H9 (cell line): ENCODE measurements around the gene UST. TPM values are rescaled to one million over a fixed set of nuclear protein-coding genes. Genes with fewer than 3 reads are reported as not detected.

Experiments
- DNase-seq: peaks from one replicate; pipeline ENCODE4 v3.0.0-alpha.2; 2017
- H2AFZ ChIP-seq: one replicate; pipeline ENCODE4 v1.6.1; 2013; ENCODE audit warnings: mild to moderate bottlenecking, low read length, control low read depth, moderate library complexity
- H2AK5ac ChIP-seq: 2 replicates; pipeline ENCODE4 v1.6.1; 2013; ENCODE audit warnings: low read length, control low read depth, mixed read lengths; ENCODE audit not compliant: insufficient read length
- H2BK120ac ChIP-seq: one replicate; pipeline ENCODE4 v1.6.1; 2013; ENCODE audit warnings: low read depth, mild to moderate bottlenecking, low read length, control low read depth, inconsistent platforms; ENCODE audit not compliant: poor library complexity, severe bottlenecking
- H2BK12ac ChIP-seq: 2 replicates; pipeline ENCODE4 v1.6.1; 2013; ENCODE audit warnings: low read length, control low read depth, mixed read lengths, low read depth; ENCODE audit not compliant: insufficient read length
- H2BK15ac ChIP-seq: 2 replicates; pipeline ENCODE4 v1.6.1; 2013; ENCODE audit warnings: low read depth, low read length, control low read depth
- H2BK20ac ChIP-seq: one replicate; pipeline ENCODE4 v1.6.1; 2013; ENCODE audit warnings: low read depth, mild to moderate bottlenecking, low read length, control low read depth, inconsistent platforms; ENCODE audit not compliant: poor library complexity, severe bottlenecking
- H2BK5ac ChIP-seq: 2 replicates; pipeline ENCODE4 v1.6.1; 2013; ENCODE audit warnings: low read length, control low read depth, mixed read lengths; ENCODE audit not compliant: insufficient read length
- H3K14ac ChIP-seq: 2 replicates; pipeline ENCODE4 v1.6.1; 2013; ENCODE audit warnings: low read length, control low read depth; ENCODE audit not compliant: insufficient read depth
- H3K18ac ChIP-seq: 2 replicates; pipeline ENCODE4 v1.6.1; 2013; ENCODE audit warnings: low read depth, mild to moderate bottlenecking, mixed read lengths, low read length, control low read depth; ENCODE audit not compliant: insufficient read length
- H3K23ac ChIP-seq: 2 replicates; pipeline ENCODE4 v1.6.1; 2013; ENCODE audit warnings: low read length, control low read depth, mixed read lengths, low read depth; ENCODE audit not compliant: insufficient read length
- H3K23me2 ChIP-seq: 2 replicates; pipeline ENCODE4 v1.6.1; 2013; ENCODE audit warnings: low read depth, mild to moderate bottlenecking, mixed read lengths, low read length, control low read depth; ENCODE audit not compliant: insufficient read length, poor library complexity, severe bottlenecking
- H3K27ac ChIP-seq: 2 replicates; pipeline ENCODE4 v1.5.1; 2013; ENCODE audit warnings: low read length, control low read depth, mixed read lengths, low read depth; ENCODE audit not compliant: insufficient read length
- H3K27me3 ChIP-seq: 2 replicates; pipeline ENCODE4 v1.6.1; 2013; ENCODE audit warnings: low read length, control low read depth, inconsistent platforms; ENCODE audit not compliant: insufficient read depth
- H3K4ac ChIP-seq: 2 replicates; pipeline ENCODE4 v1.6.1; 2013; ENCODE audit warnings: low read depth, mild to moderate bottlenecking, control low read depth, inconsistent platforms, low read length, moderate library complexity
- H3K4me1 ChIP-seq: 2 replicates; pipeline ENCODE4 v1.6.1; 2013; ENCODE audit warnings: low read length, control low read depth, inconsistent platforms; ENCODE audit not compliant: insufficient read depth
- H3K4me2 ChIP-seq: 2 replicates; pipeline ENCODE4 v1.6.1; 2013; ENCODE audit warnings: low read length, control low read depth, mixed read lengths; ENCODE audit not compliant: insufficient read length, insufficient read depth
- H3K56ac ChIP-seq: 2 replicates; pipeline ENCODE4 v1.6.1; 2013; ENCODE audit warnings: low read depth, mild to moderate bottlenecking, mixed read lengths, low read length, control low read depth; ENCODE audit not compliant: insufficient read length
- H3K79me1 ChIP-seq: 2 replicates; pipeline ENCODE4 v1.6.1; 2013; ENCODE audit warnings: low read depth, mild to moderate bottlenecking, moderate library complexity, low read length, control low read depth, inconsistent platforms; ENCODE audit not compliant: insufficient read depth, poor library complexity, severe bottlenecking
- H3K79me2 ChIP-seq: 2 replicates; pipeline ENCODE4 v1.6.1; 2013; ENCODE audit warnings: low read length, control low read depth, inconsistent platforms; ENCODE audit not compliant: insufficient read depth
- H3K9ac ChIP-seq: 2 replicates; pipeline ENCODE4 v1.6.1; 2013; ENCODE audit warnings: low read length, control low read depth, mixed read lengths; ENCODE audit not compliant: insufficient read length; ENCODE audit errors: extremely low read depth
- H3K9me3 ChIP-seq: one replicate; pipeline ENCODE4 v1.6.1; 2013; ENCODE audit warnings: low read depth, low read length, inconsistent platforms; ENCODE audit not compliant: control insufficient read depth
- H3T11ph ChIP-seq: one replicate; pipeline ENCODE4 v1.6.1; 2013; ENCODE audit warnings: mild to moderate bottlenecking, low read length, control low read depth, inconsistent platforms
- H4K20me1 ChIP-seq: one replicate; pipeline ENCODE4 v1.6.1; 2013; ENCODE audit not compliant: control insufficient read depth, insufficient read length, insufficient read depth
- H4K5ac ChIP-seq: 2 replicates; pipeline ENCODE4 v1.6.1; 2013; ENCODE audit warnings: low read depth, mild to moderate bottlenecking, mixed read lengths, low read length, control low read depth; ENCODE audit not compliant: insufficient read length
- H4K8ac ChIP-seq: replicated peaks from 2 replicates; pipeline ENCODE4 v1.6.1; 2013; ENCODE audit warnings: low read length, control low read depth, mixed read lengths, low read depth; ENCODE audit not compliant: insufficient read length
- H4K91ac ChIP-seq: 2 replicates; pipeline ENCODE4 v1.6.1; 2013; ENCODE audit warnings: low read depth, mild to moderate bottlenecking, moderate library complexity, mixed read lengths, low read length, control low read depth; ENCODE audit not compliant: insufficient read length
- H3K27ac Mint-ChIP-seq, 3 experiments: 2 replicates in 2 of 3; 3 replicates in 1 of 3; pipeline ENCODE4 v1.8.0; 2020 to 2021; ENCODE audit warnings: mixed read lengths in 3 of 3, mild to moderate bottlenecking in 1 of 3, moderate library complexity in 1 of 3
- H3K27me3 Mint-ChIP-seq: 2 replicates; pipeline ENCODE4 v1.8.0; 2021; ENCODE audit warnings: low read depth, mild to moderate bottlenecking, moderate library complexity, mixed read lengths
- H3K36me3 Mint-ChIP-seq, 3 experiments: 2 replicates in 2 of 3; 3 replicates in 1 of 3; pipeline ENCODE4 v1.8.0; 2020 to 2021; ENCODE audit warnings: low read depth in 3 of 3, mixed read lengths in 3 of 3; ENCODE audit not compliant: insufficient read depth in 1 of 3
- H3K4me1 Mint-ChIP-seq, 2 experiments: 2 replicates each; pipeline ENCODE4 v1.8.0; 2020; ENCODE audit warnings: mixed read lengths in 2 of 2
- H3K4me3 Mint-ChIP-seq, 2 experiments: 2 replicates in 1 of 2; 3 replicates in 1 of 2; pipeline ENCODE4 v1.8.0; 2020 to 2021; ENCODE audit warnings: mild to moderate bottlenecking in 2 of 2, mixed read lengths in 2 of 2, moderate library complexity in 1 of 2
- H3K9me3 Mint-ChIP-seq, 2 experiments: 2 replicates in 1 of 2; 3 replicates in 1 of 2; pipeline ENCODE4 v1.8.0; 2020; ENCODE audit warnings: mild to moderate bottlenecking in 2 of 2, mixed read lengths in 2 of 2, moderate library complexity in 1 of 2
- CTCF ChIP-seq: fragments of 200-600 bp; sonication (generic); conservative IDR thresholded peaks from 3 replicates; pipeline ENCODE4 v1.8.0; 2021; ENCODE audit warnings: antibody characterized with exemption, mild to moderate bottlenecking
- WGBS: extraction: QIAGEN DNeasy Blood & Tissue Kit; methylation state at CpG from one replicate; pipeline ENCODE4 v1.1.7; 2013; ENCODE audit warnings: missing lambda C conversion rate, low lambda C conversion rate, mixed read lengths; ENCODE audit not compliant: insufficient read length; ENCODE audit errors: extremely low coverage; 5-methylcytosine and 5-hydroxymethylcytosine counted together
- total RNA-seq: library from RNA; stranded (reverse); gene quantifications from 2 replicates; pipeline ENCODE4 v1.2.1, GENCODE V29; 2021

Gene UST
- total RNA-seq, 1 experiment from 2014 or later, result 14.4 TPM

DNA sequence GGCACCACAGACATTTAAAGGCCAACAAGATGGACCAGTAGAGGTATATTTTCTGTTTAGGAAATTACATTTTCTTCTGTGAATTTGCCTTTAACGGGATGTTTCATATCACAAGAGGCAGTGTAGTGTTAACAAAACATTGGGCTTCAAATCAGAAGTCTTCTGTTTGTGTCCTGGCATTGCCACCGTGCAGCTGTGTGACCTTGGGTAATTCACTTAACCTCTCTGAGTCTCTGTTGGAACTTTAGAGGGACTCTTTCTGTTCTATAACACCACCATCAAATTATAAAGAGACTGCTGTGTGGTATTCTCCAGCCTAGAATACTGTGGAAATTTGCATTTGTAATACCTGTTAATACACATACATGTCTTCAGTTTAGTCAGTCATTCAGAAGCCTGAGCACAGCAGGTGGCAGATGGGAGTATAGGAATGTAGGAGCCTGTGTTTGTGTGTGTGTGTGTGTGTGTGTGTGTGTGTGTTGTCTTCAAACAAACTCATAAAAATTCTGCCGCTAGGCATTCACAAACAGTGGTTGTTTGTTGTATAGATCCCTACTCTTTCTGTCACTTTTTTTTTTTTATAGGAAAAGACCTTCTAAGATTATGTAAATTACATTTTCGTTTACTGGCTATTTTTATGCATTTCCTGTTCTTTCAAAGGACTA is 22.6 kb downstream of the UST start:
- Histone ChIP-seq H3K4ac (no peak overlapping the region), H2AFZ (no peak overlapping the region), H4K5ac (no peak overlapping the region), H2BK15ac (no peak overlapping the region), H3K4me2 (no peak overlapping the region), H2BK5ac (no peak overlapping the region), H3K14ac (no peak overlapping the region), H4K20me1 (no peaks in the 10 kb centered on the region), H2BK120ac (no peak overlapping the region), H3K27me3 (no peaks in the 10 kb centered on the region; the same call in 1 of the 2 replicates), H3K4me1 (peaks cover 21% of the 10 kb centered on the region), H3K56ac (no peak overlapping the region), H2BK20ac (no peak overlapping the region), H3K79me1 (peaks cover 23% of the 10 kb centered on the region), H3K23me2 (no peaks in the 10 kb centered on the region), H2BK12ac (no peak overlapping the region), H3K79me2 (peaks cover 38% of the 10 kb centered on the region), H4K8ac (no peak overlapping the region), H3T11ph (no peak overlapping the region), H4K91ac (no peak overlapping the region), H3K23ac (no peak overlapping the region), H3K9ac (no peak overlapping the region), H2AK5ac (no peak overlapping the region), H3K9me3 (no peaks in the 10 kb centered on the region), H3K27ac (no peak overlapping the region), H3K18ac (no peak overlapping the region)
- Mint-ChIP-seq H3K36me3 (peaks cover 0 to 3% (median 2%) of the 10 kb centered on the region in 3 experiments; a peak in 5 of 7 replicates), H3K27ac (peak overlapping the region in 1 of 3 experiments; percentile 61; a peak in 1 of 7 replicates), H3K27me3 (no peaks in the 10 kb centered on the region), H3K4me1 (peaks cover 52 to 58% of the 10 kb centered on the region in 2 experiments), H3K4me3 (no peak overlapping the region), H3K9me3 (peaks cover 0 to 2% of the 10 kb centered on the region in 2 experiments; a peak in 3 of 5 replicates)
- DNase-seq, result no peak
- no peak for TF ChIP-seq CTCF
- no CpG with 5 or more reads among the region's 4 CpGs for WGBS
